ENCODE results near the gene AFG3L2. TPM values are rescaled to one million over a fixed set of nuclear protein-coding genes. Genes with fewer than 3 reads are reported as not detected.
"Not testable (repeated sequence)": the region's sequence is repeated elsewhere in the genome, so short reads cannot be mapped to it uniquely, and the experiment has no call there.

AFG3L2 gene
- total and polyA plus RNA-seq, 4 donors: 16.4 to 41.3 (median 33.8) TPM

GRCh38 chr18:12391487-12392165 is 14.6 kb upstream of the AFG3L2 start:
- Histone ChIP-seq H3K4me3 (no peak overlapping the region), H3K27ac (ENCODE audit: low read depth in 1 of 2, low read length in 1 of 2) (no peak overlapping the region), H3K36me3 (ENCODE audit: control insufficient read depth in 4 of 4, insufficient read depth in 4 of 4, low read length in 4 of 4) (no peaks in the 10 kb centered on the region), H3K27me3 (ENCODE audit: control insufficient read depth in 3 of 3, insufficient read depth in 3 of 3, low read length in 2 of 3) (peaks cover 0 to 2% (median 0%) of the 10 kb centered on the region in 3 donors), H3K4me1 (ENCODE audit: control insufficient read depth in 5 of 5, insufficient read depth in 5 of 5, low read length in 5 of 5) (peaks cover 0 to 2% (median 0%) of the 10 kb centered on the region in 5 donors), H3K9ac (ENCODE audit: insufficient read depth in 1 of 2, low read length in 2 of 2) (no peak overlapping the region), H3K9me3 (ENCODE audit: control insufficient read depth in 4 of 4, insufficient read depth in 3 of 4, low read length in 3 of 4) (no peaks in the 10 kb centered on the region)
- ATAC-seq (ENCODE audit: insufficient read depth, low FRiP score) (no peak), DNase-seq (peak; percentile 70 to 83 (median 75))
- TF ChIP-seq CTCF (IDR thresholded peaks at IDR 0.05; ENCODE audit: control extremely low read depth, extremely low read depth): peak; percentile 85
- WGBS, 2 donors: 15 to 20% methylated on average over 9 of the region's 9 CpGs

GRCh38 chr18:12388442-12388841 is 11.4 kb upstream of the AFG3L2 start:
- H3K4me3 ChIP-seq: no peak overlapping the region
- H3K9ac ChIP-seq (ENCODE audit: insufficient read depth in 1 of 2, low read length in 2 of 2): no peak overlapping the region
- H3K4me1 ChIP-seq (ENCODE audit: control insufficient read depth in 5 of 5, insufficient read depth in 5 of 5, low read length in 5 of 5): peaks cover 0 to 2% (median 0%) of the 10 kb centered on the region in 5 donors
- no peak for TF ChIP-seq CTCF (IDR thresholded peaks at IDR 0.05; ENCODE audit: control extremely low read depth, extremely low read depth)
- 81 to 87% methylated on average over 3 of the region's 3 CpGs for WGBS, 2 donors
- H3K27me3 ChIP-seq (ENCODE audit: control insufficient read depth in 3 of 3, insufficient read depth in 3 of 3, low read length in 2 of 3): no peaks in the 10 kb centered on the region
- no peak overlapping the region for H3K27ac ChIP-seq (ENCODE audit: low read depth in 1 of 2, low read length in 1 of 2)
- ATAC-seq (ENCODE audit: insufficient read depth, low FRiP score) (no peak), DNase-seq (no peak)
- no peaks in the 10 kb centered on the region for H3K9me3 ChIP-seq (ENCODE audit: control insufficient read depth in 4 of 4, insufficient read depth in 3 of 4, low read length in 3 of 4)
- no peaks in the 10 kb centered on the region for H3K36me3 ChIP-seq (ENCODE audit: control insufficient read depth in 4 of 4, insufficient read depth in 4 of 4, low read length in 4 of 4)

- no peak for DNase-seq
- Histone ChIP-seq H3K27ac (ENCODE audit: low read depth in 1 of 2, low read length in 1 of 2) (no peak overlapping the region), H3K4me3 (no peak overlapping the region), H3K9ac (ENCODE audit: insufficient read depth in 1 of 2, low read length in 2 of 2) (no peak overlapping the region), H3K36me3 (ENCODE audit: control insufficient read depth in 4 of 4, insufficient read depth in 4 of 4, low read length in 4 of 4) (no peaks in the 10 kb centered on the region), H3K27me3 (ENCODE audit: control insufficient read depth in 3 of 3, insufficient read depth in 3 of 3, low read length in 2 of 3) (no peaks in the 10 kb centered on the region), H3K9me3 (ENCODE audit: control insufficient read depth in 4 of 4, insufficient read depth in 3 of 4, low read length in 3 of 4) (no peaks in the 10 kb centered on the region), H3K4me1 (ENCODE audit: control insufficient read depth in 5 of 5, insufficient read depth in 5 of 5, low read length in 5 of 5) (no peaks in the 10 kb centered on the region)
- no peak for ATAC-seq (ENCODE audit: insufficient read depth, low FRiP score)
- no peak for TF ChIP-seq CTCF (IDR thresholded peaks at IDR 0.05; ENCODE audit: control extremely low read depth, extremely low read depth)
- 83 to 86% methylated on average over 2 of the region's 2 CpGs for WGBS, 2 donors
Measured at GRCh38 chr18:12384261-12384660, 7.2 kb upstream of the AFG3L2 start.

- not testable (repeated sequence) for H3K9ac ChIP-seq (ENCODE audit: insufficient read depth in 1 of 2, low read length in 2 of 2); H3K27me3 ChIP-seq (ENCODE audit: control insufficient read depth in 3 of 3, insufficient read depth in 3 of 3, low read length in 2 of 3)
- 80 to 97% methylated on average over 5 of the region's 5 CpGs for WGBS, 2 donors
Measured at GRCh38 chr18:12383759-12384158, 6.7 kb upstream of the AFG3L2 start.

GRCh38 chr18:12382221-12382814 is 5.3 kb upstream of the AFG3L2 start:
- ATAC-seq (ENCODE audit: insufficient read depth, low FRiP score); H3K27me3 ChIP-seq (ENCODE audit: control insufficient read depth in 3 of 3, insufficient read depth in 3 of 3, low read length in 2 of 3); H3K36me3 ChIP-seq (ENCODE audit: control insufficient read depth in 4 of 4, insufficient read depth in 4 of 4, low read length in 4 of 4); H3K4me3 ChIP-seq; H3K9me3 ChIP-seq (ENCODE audit: control insufficient read depth in 4 of 4, insufficient read depth in 3 of 4, low read length in 3 of 4); H3K27ac ChIP-seq (ENCODE audit: low read depth in 1 of 2, low read length in 1 of 2); H3K9ac ChIP-seq (ENCODE audit: insufficient read depth in 1 of 2, low read length in 2 of 2); DNase-seq; H3K4me1 ChIP-seq (ENCODE audit: control insufficient read depth in 5 of 5, insufficient read depth in 5 of 5, low read length in 5 of 5): not testable (repeated sequence)
- WGBS, 2 donors: 88 to 91% methylated on average over 6 to 7 of the region's 7 CpGs

More at GRCh38 chr18:12383759-12384158, 6.7 kb upstream of the AFG3L2 start:
- DNase-seq; ATAC-seq (ENCODE audit: insufficient read depth, low FRiP score); H3K36me3 ChIP-seq (ENCODE audit: control insufficient read depth in 4 of 4, insufficient read depth in 4 of 4, low read length in 4 of 4); H3K27ac ChIP-seq (ENCODE audit: low read depth in 1 of 2, low read length in 1 of 2); H3K4me3 ChIP-seq; H3K4me1 ChIP-seq (ENCODE audit: control insufficient read depth in 5 of 5, insufficient read depth in 5 of 5, low read length in 5 of 5); H3K9me3 ChIP-seq (ENCODE audit: control insufficient read depth in 4 of 4, insufficient read depth in 3 of 4, low read length in 3 of 4): not testable (repeated sequence)

GRCh38 chr18:12378198-12378558 is 1.2 kb upstream of the AFG3L2 start:
- Histone ChIP-seq H3K9ac (ENCODE audit: insufficient read depth in 1 of 2, low read length in 2 of 2) (peak overlapping the region in 1 of 2 donors; percentile 97), H3K4me1 (ENCODE audit: control insufficient read depth in 5 of 5, insufficient read depth in 5 of 5, low read length in 5 of 5) (peaks cover 0 to 11% (median 7%) of the 10 kb centered on the region in 5 donors)
- not testable (repeated sequence) for H3K36me3 ChIP-seq (ENCODE audit: control insufficient read depth in 4 of 4, insufficient read depth in 4 of 4, low read length in 4 of 4); H3K9me3 ChIP-seq (ENCODE audit: control insufficient read depth in 4 of 4, insufficient read depth in 3 of 4, low read length in 3 of 4); ATAC-seq (ENCODE audit: insufficient read depth, low FRiP score); H3K27ac ChIP-seq (ENCODE audit: low read depth in 1 of 2, low read length in 1 of 2); H3K27me3 ChIP-seq (ENCODE audit: control insufficient read depth in 3 of 3, insufficient read depth in 3 of 3, low read length in 2 of 3); H3K4me3 ChIP-seq
- DNase-seq: peak in 1 of 3 donors; percentile 25
- 65 to 75% methylated on average over 5 of the region's 5 CpGs for WGBS, 2 donors

Data from lung (tissue), 12 donors.